ENCODE results near the gene RAB11FIP5. TPM values are rescaled to one million over a fixed set of nuclear protein-coding genes. Genes with fewer than 3 reads are reported as not detected.

Gene RAB11FIP5
- total and polyA plus RNA-seq, 7 experiments from 2014 or later: 5.6 to 13.2 (median 11.2) TPM

DNA sequence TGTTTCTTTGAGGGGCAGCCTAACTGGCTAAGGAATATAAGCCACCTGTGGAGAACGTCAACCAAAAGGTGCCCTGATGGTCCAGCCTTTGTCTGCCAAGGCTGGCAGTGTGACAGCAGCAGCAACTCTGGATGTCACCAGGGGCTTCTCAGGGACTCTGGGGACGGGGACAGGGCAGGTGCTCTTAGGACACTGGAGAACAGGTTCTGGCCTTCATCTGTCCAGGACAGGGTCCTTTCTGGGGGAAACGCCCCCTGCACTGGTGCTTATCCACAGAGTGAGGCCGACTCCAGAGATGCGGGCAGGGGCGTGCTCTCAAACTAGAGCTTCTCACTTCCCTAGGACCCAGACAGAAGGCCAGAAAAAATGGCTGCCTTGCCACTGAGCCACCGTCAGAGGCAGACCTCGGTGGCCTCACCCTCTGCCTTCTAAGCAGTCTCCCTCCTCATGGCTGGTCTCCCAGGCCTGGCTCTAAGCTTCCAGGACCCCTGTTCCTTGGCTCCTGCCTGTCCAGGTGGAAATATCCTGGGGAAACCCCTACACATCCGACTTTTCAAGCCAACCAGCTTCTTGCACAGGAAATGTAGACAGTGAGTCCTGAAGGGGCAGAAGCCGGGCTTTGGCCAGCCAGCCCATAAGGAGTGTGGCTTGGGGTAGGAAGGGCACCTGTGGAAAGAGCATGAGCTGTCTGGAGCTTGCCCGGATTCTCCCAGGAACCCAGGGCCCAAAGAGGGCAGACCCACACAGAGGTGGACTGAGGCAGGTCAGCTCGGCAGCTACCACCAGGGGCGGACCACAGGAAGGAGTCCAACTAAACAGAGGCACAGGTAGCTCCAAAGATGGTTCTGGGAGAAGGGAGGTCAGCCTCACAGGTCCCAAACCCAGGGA, 30.0 kb downstream of the RAB11FIP5 start:
- Histone ChIP-seq H3K9me3 (ENCODE audit: control insufficient read depth in 2 of 3, low read length in 3 of 3) (no peaks in the 10 kb centered on the region), H3K4me1 (ENCODE audit: control insufficient read depth in 2 of 2, insufficient read depth in 2 of 2, low read length in 2 of 2) (no peaks in the 10 kb centered on the region), H3K36me3 (ENCODE audit: control insufficient read depth in 2 of 3, insufficient read depth in 3 of 3, low read length in 3 of 3) (peaks cover 0 to 9% (median 0%) of the 10 kb centered on the region in 3 experiments), H3K27ac (ENCODE audit: low read depth, low read length) (no peak overlapping the region), H3K4me3 (ENCODE audit: low read length) (no peak overlapping the region), H3K27me3 (ENCODE audit: control insufficient read depth in 2 of 2, insufficient read depth in 2 of 2, low read length in 2 of 2) (no peaks in the 10 kb centered on the region)
- intact Hi-C loops (cut with micrococcal nuclease): no loop called here
- H3K27ac Mint-ChIP-seq: no peak overlapping the region
- no peak overlapping the region for H3K4me3 Mint-ChIP-seq
- ChIA-PET CTCF (interaction anchor here (0.8 to 5.0 kb wide), 3 partner anchors 74 to 94 kb away, joined by 3 to 31 read pairs (median 24); no protein-coding TSS in a partner anchor), POLR2A (no interaction called here)
- ATAC-seq (no peak), DNase-seq (no peak)
- H3K9me3 Mint-ChIP-seq: no peaks in the 10 kb centered on the region
- peaks cover 0 to 11% (median 3%) of the 10 kb centered on the region in 5 donors for H3K36me3 Mint-ChIP-seq
- H3K4me1 Mint-ChIP-seq: peaks cover 0 to 8% (median 0%) of the 10 kb centered on the region in 7 donors
- H3K27me3 Mint-ChIP-seq: no peaks in the 10 kb centered on the region

DNA sequence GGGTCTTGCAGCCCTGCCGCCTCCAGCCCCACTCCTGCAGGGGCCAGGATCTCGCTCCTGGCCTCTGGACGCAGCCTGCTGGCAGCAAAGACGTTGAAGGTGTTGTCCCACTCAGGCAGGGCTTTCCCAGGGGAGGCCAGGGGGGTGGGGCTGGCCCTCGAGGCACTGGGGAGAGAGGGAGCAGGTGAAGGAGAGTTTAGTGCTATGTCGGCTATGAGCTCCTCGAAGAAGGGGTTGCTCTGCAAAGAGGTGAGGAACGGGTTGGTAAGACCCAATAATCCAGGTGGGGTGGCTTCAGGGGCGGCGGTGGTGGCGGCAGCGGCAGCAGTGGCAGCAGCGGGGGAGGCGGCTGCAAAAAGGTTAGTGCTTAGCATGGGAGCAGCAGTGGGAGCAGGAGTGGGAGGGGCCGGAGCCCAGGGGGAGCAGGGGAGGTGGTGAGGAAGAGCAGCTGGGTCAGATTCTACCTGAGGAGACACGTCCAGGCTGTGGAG, 31.5 kb downstream of the RAB11FIP5 start:
- no peaks in the 10 kb centered on the region for H3K9me3 ChIP-seq (ENCODE audit: control insufficient read depth in 2 of 3, low read length in 3 of 3)
- no peaks in the 10 kb centered on the region for H3K27me3 Mint-ChIP-seq
- H3K4me3 Mint-ChIP-seq: no peak overlapping the region
- ChIA-PET CTCF (no interaction called here), POLR2A (no interaction called here)
- H3K27me3 ChIP-seq (ENCODE audit: control insufficient read depth in 2 of 2, insufficient read depth in 2 of 2, low read length in 2 of 2): no peaks in the 10 kb centered on the region
- DNase-seq (no peak), ATAC-seq (no peak)
- no peak overlapping the region for H3K4me3 ChIP-seq (ENCODE audit: low read length)
- no peak overlapping the region for H3K27ac ChIP-seq (ENCODE audit: low read depth, low read length)
- H3K27ac Mint-ChIP-seq: no peak overlapping the region
- no peaks in the 10 kb centered on the region for H3K4me1 ChIP-seq (ENCODE audit: control insufficient read depth in 2 of 2, insufficient read depth in 2 of 2, low read length in 2 of 2)
- intact Hi-C loops (cut with micrococcal nuclease): no loop called here
- H3K9me3 Mint-ChIP-seq: no peaks in the 10 kb centered on the region
- H3K36me3 Mint-ChIP-seq: peaks cover 0 to 11% (median 3%) of the 10 kb centered on the region in 5 donors
- no peaks in the 10 kb centered on the region for H3K36me3 ChIP-seq (ENCODE audit: control insufficient read depth in 2 of 3, insufficient read depth in 3 of 3, low read length in 3 of 3)
- H3K4me1 Mint-ChIP-seq: peaks cover 0 to 10% (median 0%) of the 10 kb centered on the region in 7 donors

DNA sequence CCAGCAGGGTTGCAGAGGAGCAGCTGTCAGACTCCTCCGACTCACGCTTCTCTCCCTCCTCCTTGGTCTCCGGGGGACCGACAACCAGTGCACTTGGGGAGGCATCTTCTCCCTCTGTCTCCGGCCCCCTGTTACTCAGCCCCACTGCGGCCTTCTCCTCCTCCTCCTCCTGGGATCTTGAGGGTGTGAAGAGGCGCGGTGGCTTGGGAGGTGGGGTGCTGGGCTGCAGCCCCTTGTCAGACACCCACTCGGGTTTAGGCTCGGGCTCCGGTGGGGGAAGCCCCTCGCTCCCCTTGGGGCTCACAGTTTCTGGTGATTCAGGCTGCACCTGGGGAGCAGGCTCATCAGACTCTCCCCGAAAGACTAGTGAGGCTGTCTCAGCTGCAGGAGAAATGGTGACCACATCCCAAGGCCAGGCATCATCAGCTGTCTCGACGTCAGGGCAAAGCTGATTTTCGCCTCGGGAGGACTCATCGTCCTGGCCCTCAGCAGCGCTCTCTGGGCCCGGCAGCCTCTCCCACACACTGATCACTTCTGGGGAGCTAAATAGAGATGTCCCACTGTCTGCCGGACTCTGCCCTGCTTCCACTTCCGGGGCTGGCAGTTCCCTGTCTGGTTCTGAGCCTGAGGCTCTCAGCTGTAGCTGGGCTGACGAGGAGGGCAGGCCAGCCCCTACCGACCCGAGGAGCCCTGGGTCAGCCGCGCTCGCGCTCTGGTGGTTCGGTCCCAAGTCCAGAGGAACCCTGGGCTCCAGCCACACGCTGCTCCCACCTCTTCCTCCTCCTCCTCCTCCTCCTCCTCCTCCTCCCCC, 32.2 kb downstream of the RAB11FIP5 start:
- Histone ChIP-seq H3K9me3 (ENCODE audit: control insufficient read depth in 2 of 3, low read length in 3 of 3) (no peaks in the 10 kb centered on the region), H3K36me3 (ENCODE audit: control insufficient read depth in 2 of 3, insufficient read depth in 3 of 3, low read length in 3 of 3) (no peaks in the 10 kb centered on the region), H3K27ac (ENCODE audit: low read depth, low read length) (no peak overlapping the region), H3K4me1 (ENCODE audit: control insufficient read depth in 2 of 2, insufficient read depth in 2 of 2, low read length in 2 of 2) (no peaks in the 10 kb centered on the region), H3K27me3 (ENCODE audit: control insufficient read depth in 2 of 2, insufficient read depth in 2 of 2, low read length in 2 of 2) (no peaks in the 10 kb centered on the region), H3K4me3 (ENCODE audit: low read length) (no peak overlapping the region)
- Mint-ChIP-seq H3K9me3 (no peaks in the 10 kb centered on the region), H3K4me1 (peaks cover 0 to 9% (median 0%) of the 10 kb centered on the region in 7 donors), H3K27me3 (no peaks in the 10 kb centered on the region), H3K27ac (no peak overlapping the region), H3K36me3 (peaks cover 0 to 11% (median 3%) of the 10 kb centered on the region in 5 donors), H3K4me3 (no peak overlapping the region)
- DNase-seq: no peak
- POLR2A ChIA-PET: no interaction called here
- CTCF ChIA-PET: interaction anchor here (1.0 kb wide), 1 partner anchor 97 kb away, joined by 3 read pairs; no protein-coding TSS in a partner anchor
- intact Hi-C loops (cut with micrococcal nuclease): no loop called here
- ATAC-seq: no peak

DNA sequence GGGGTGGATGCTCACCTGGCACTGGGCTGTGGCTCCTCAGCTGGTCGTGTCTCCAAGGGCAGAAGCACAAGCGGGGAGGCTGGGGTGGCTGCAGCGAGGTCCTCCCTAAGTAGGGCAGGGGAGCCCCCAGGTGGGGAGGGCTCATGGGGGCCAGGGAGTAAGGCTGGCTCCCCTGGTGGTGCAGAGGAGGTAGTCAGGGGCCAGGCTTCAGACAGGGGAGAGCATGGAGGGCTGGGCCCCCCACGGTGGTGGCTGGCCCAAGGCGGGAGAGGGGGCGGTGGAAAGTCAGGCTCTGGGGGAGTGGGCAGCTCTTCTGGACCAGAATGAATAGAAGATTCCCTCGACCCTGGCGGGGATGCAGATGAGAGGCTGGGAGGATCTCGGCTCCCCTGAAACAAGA, 33.1 kb downstream of the RAB11FIP5 start:
- Histone ChIP-seq H3K36me3 (ENCODE audit: control insufficient read depth in 2 of 3, insufficient read depth in 3 of 3, low read length in 3 of 3) (no peaks in the 10 kb centered on the region), H3K27me3 (ENCODE audit: control insufficient read depth in 2 of 2, insufficient read depth in 2 of 2, low read length in 2 of 2) (no peaks in the 10 kb centered on the region), H3K9me3 (ENCODE audit: control insufficient read depth in 2 of 3, low read length in 3 of 3) (no peaks in the 10 kb centered on the region), H3K4me3 (ENCODE audit: low read length) (no peak overlapping the region), H3K27ac (ENCODE audit: low read depth, low read length) (no peak overlapping the region), H3K4me1 (ENCODE audit: control insufficient read depth in 2 of 2, insufficient read depth in 2 of 2, low read length in 2 of 2) (no peaks in the 10 kb centered on the region)
- ChIA-PET POLR2A (no interaction called here), CTCF (interaction anchor here (1.0 kb wide), 1 partner anchor 98 kb away, joined by 3 read pairs; no protein-coding TSS in a partner anchor)
- Mint-ChIP-seq H3K27me3 (no peaks in the 10 kb centered on the region), H3K9me3 (no peaks in the 10 kb centered on the region), H3K4me3 (no peak overlapping the region), H3K36me3 (peaks cover 0 to 8% (median 3%) of the 10 kb centered on the region in 5 donors), H3K4me1 (peaks cover 0 to 8% (median 0%) of the 10 kb centered on the region in 7 donors), H3K27ac (no peak overlapping the region)
- ATAC-seq (no peak), DNase-seq (no peak)
- intact Hi-C loops (cut with micrococcal nuclease): no loop called here

- CTCF ChIA-PET: no interaction called here
- Histone ChIP-seq H3K4me3 (ENCODE audit: low read length) (no peak overlapping the region), H3K27me3 (ENCODE audit: control insufficient read depth in 2 of 2, insufficient read depth in 2 of 2, low read length in 2 of 2) (no peaks in the 10 kb centered on the region), H3K4me1 (ENCODE audit: control insufficient read depth in 2 of 2, insufficient read depth in 2 of 2, low read length in 2 of 2) (no peaks in the 10 kb centered on the region), H3K27ac (ENCODE audit: low read depth, low read length) (no peak overlapping the region), H3K36me3 (ENCODE audit: control insufficient read depth in 2 of 3, insufficient read depth in 3 of 3, low read length in 3 of 3) (no peaks in the 10 kb centered on the region), H3K9me3 (ENCODE audit: control insufficient read depth in 2 of 3, low read length in 3 of 3) (no peaks in the 10 kb centered on the region)
- ATAC-seq: no peak
- Mint-ChIP-seq H3K27ac (no peak overlapping the region), H3K27me3 (no peaks in the 10 kb centered on the region), H3K4me1 (peaks cover 0 to 8% (median 0%) of the 10 kb centered on the region in 7 donors), H3K9me3 (no peaks in the 10 kb centered on the region), H3K36me3 (peaks cover 0 to 3% (median 0%) of the 10 kb centered on the region in 5 donors), H3K4me3 (no peak overlapping the region)
- POLR2A ChIA-PET: no interaction called here
- DNase-seq: no peak
- intact Hi-C loops (cut with micrococcal nuclease): no loop called here
Measured at GRCh38 chr2:73078457-73079411, 34.0 kb downstream of the RAB11FIP5 start.

- ATAC-seq: no peak
- Mint-ChIP-seq H3K27ac (peak overlapping the region in 1 of 9 donors; percentile 18), H3K4me1 (peaks cover 0 to 8% (median 1%) of the 10 kb centered on the region in 7 donors), H3K9me3 (no peaks in the 10 kb centered on the region), H3K27me3 (no peaks in the 10 kb centered on the region), H3K4me3 (no peak overlapping the region), H3K36me3 (no peaks in the 10 kb centered on the region)
- POLR2A ChIA-PET: interaction anchor here (0.7 kb wide), 1 partner anchor 10 kb away, joined by 4 read pairs; no protein-coding TSS in a partner anchor
- no peak for DNase-seq
- Histone ChIP-seq H3K9me3 (ENCODE audit: control insufficient read depth in 2 of 3, low read length in 3 of 3) (no peaks in the 10 kb centered on the region), H3K27ac (ENCODE audit: low read depth, low read length) (no peak overlapping the region), H3K36me3 (ENCODE audit: control insufficient read depth in 2 of 3, insufficient read depth in 3 of 3, low read length in 3 of 3) (no peaks in the 10 kb centered on the region), H3K4me1 (ENCODE audit: control insufficient read depth in 2 of 2, insufficient read depth in 2 of 2, low read length in 2 of 2) (no peaks in the 10 kb centered on the region), H3K4me3 (ENCODE audit: low read length) (no peak overlapping the region), H3K27me3 (ENCODE audit: control insufficient read depth in 2 of 2, insufficient read depth in 2 of 2, low read length in 2 of 2) (no peaks in the 10 kb centered on the region)
- CTCF ChIA-PET: interaction anchor here (1.0 kb wide), 1 partner anchor 8 kb away, joined by 4 read pairs; no protein-coding TSS in a partner anchor
- intact Hi-C loops (cut with micrococcal nuclease): no loop called here
Measured at GRCh38 chr2:73077424-73077795, 35.3 kb downstream of the RAB11FIP5 start.

All from naive thymus-derived CD4-positive, alpha-beta T cell (primary cell).